HepG2 (cell line): ENCODE results near the gene COLEC12. TPM values are rescaled to one million over a fixed set of nuclear protein-coding genes. Genes with fewer than 3 reads are reported as not detected.

Experiments used
- ATAC-seq: fragments of 200-7000 bp; cut with Tn5 transposase; 3 replicates; pipeline ENCODE4 v1.9.1; 2020; ENCODE audit warnings: mild to moderate bottlenecking, moderate library complexity
- BruUV-seq: library from RNA; stranded (reverse); fragments of 400-500 nt; replicated peaks from 2 replicates; lab custom pipeline; 2021; lab: Mats Ljungman, UMichigan
- CTCF ChIA-PET: fragments of 300-600 bp; formaldehyde crosslinking; extraction: SDS; loops from one replicate; lab custom pipeline; 2021; ENCODE audit warnings: low total read pairs, inconsistent platforms, low intra/inter-chr PET ratio; lab: Yijun Ruan, JAX
- POLR2A ChIA-PET: fragments of 350-600 bp; sonication (Branson Sonifier 250); formaldehyde crosslinking; loops from one replicate; lab custom pipeline; 2020; ENCODE audit warnings: antibody characterized with exemption, inconsistent platforms; lab: Yijun Ruan, JAX
- DNase-seq: peaks from one replicate; pipeline ENCODE4 v3.0.0-alpha.2; 2015; ENCODE audit warnings: low spot score
- FAIRE-seq: peaks from 3 replicates; lab custom pipeline; 2011; peaks lifted over from hg19 to GRCh38; lab: Jason Lieb, UNC
- H2AFZ ChIP-seq: one replicate; pipeline ENCODE4 v1.6.1; 2011; ENCODE audit warnings: low read length, inconsistent platforms
- H3K27ac ChIP-seq: fragments of 300-600 bp; 3 replicates; pipeline ENCODE4 v1.8.0; 2011; ENCODE audit warnings: mixed run types, mild to moderate bottlenecking, mixed read lengths, low read length, inconsistent platforms; ENCODE audit not compliant: insufficient read depth; ENCODE audit errors: extremely low read length
- H3K27me3 ChIP-seq, 2 experiments: fragments of 200-600 bp in 1 of 2; 2 replicates in 1 of 2; 3 replicates in 1 of 2; pipeline versions ENCODE4 v1.6.0 to v1.8.0; 2011; ENCODE audit warnings: low read length in 2 of 2, mild to moderate bottlenecking in 2 of 2, moderate library complexity in 2 of 2, inconsistent platforms in 1 of 2; ENCODE audit not compliant: insufficient read depth in 2 of 2, control insufficient read depth in 1 of 2
- H3K36me3 ChIP-seq, 2 experiments: fragments of 200-600 bp in 1 of 2; replicated peaks in 1 of 2; 2 replicates in 1 of 2; 3 replicates in 1 of 2; pipeline versions ENCODE4 v1.5.1 to v1.8.0; 2011; ENCODE audit warnings: low read length in 2 of 2, inconsistent platforms in 1 of 2; ENCODE audit not compliant: insufficient read depth in 2 of 2, control insufficient read depth in 1 of 2
- H3K4me1 ChIP-seq: 2 replicates; pipeline ENCODE4 v1.5.1; 2012; ENCODE audit warnings: low read length, inconsistent platforms; ENCODE audit not compliant: insufficient read depth
- H3K4me2 ChIP-seq: 2 replicates; pipeline ENCODE4 v1.6.0; 2011; ENCODE audit warnings: low read depth, low read length, inconsistent platforms
- H3K4me3 ChIP-seq, 3 experiments: fragments of 200-600 bp in 1 of 3; sonication (generic), shearing (Covaris generic) in 1 of 3; replicated peaks in 1 of 3; 2 replicates each; pipeline ENCODE4 v1.5.1; 2011 to 2016; ENCODE audit warnings: low read length in 3 of 3, inconsistent platforms in 2 of 3, low read depth in 2 of 3, mild to moderate bottlenecking in 2 of 3, control low read depth in 1 of 3, mixed read lengths in 1 of 3; ENCODE audit not compliant: insufficient read depth in 1 of 3
- H3K79me2 ChIP-seq: one replicate; pipeline ENCODE4 v1.6.1; 2011; ENCODE audit warnings: low read length, inconsistent platforms; ENCODE audit not compliant: insufficient read depth
- H3K9ac ChIP-seq: 2 replicates; pipeline ENCODE4 v1.6.0; 2011; ENCODE audit warnings: mild to moderate bottlenecking, low read depth, low read length, inconsistent platforms; ENCODE audit not compliant: insufficient read depth
- H3K9me3 ChIP-seq: 2 replicates; pipeline ENCODE4 v1.5.1; 2012; ENCODE audit warnings: mild to moderate bottlenecking, low read length
- H4K20me1 ChIP-seq: 2 replicates; pipeline ENCODE4 v1.6.0; 2011; ENCODE audit warnings: inconsistent platforms, mild to moderate bottlenecking, low read length, moderate library complexity; ENCODE audit not compliant: insufficient read depth
- HNRNPL ChIP-seq: fragments of 200-400 bp; formaldehyde crosslinking; IDR thresholded peaks from 2 replicates; pipeline ENCODE4 v1.6.1; 2017; ENCODE audit warnings: mild to moderate bottlenecking, low read depth, low read length
- PAWR ChIP-seq: sonication (generic); formaldehyde crosslinking; IDR thresholded peaks from 2 replicates; pipeline ENCODE4 v1.4.0; 2020; ENCODE audit warnings: missing genetic modification reagents, mild to moderate bottlenecking, borderline replicate concordance
- PAX8 ChIP-seq: sonication (generic); formaldehyde crosslinking; IDR thresholded peaks from 2 replicates; pipeline ENCODE4 v1.8.0; 2022; ENCODE audit warnings: mild to moderate bottlenecking, missing genetic modification reagents, borderline replicate concordance
- PTBP1 ChIP-seq: fragments of 200-400 bp; formaldehyde crosslinking; IDR thresholded peaks from 2 replicates; pipeline ENCODE4 v1.6.1; 2018; ENCODE audit warnings: low read length, low read depth; ENCODE audit not compliant: poor library complexity, severe bottlenecking
- SALL1 ChIP-seq: sonication (generic); formaldehyde crosslinking; IDR thresholded peaks from 2 replicates; pipeline ENCODE4 v1.8.0; 2022; ENCODE audit warnings: mild to moderate bottlenecking, missing genetic modification reagents
- SPEN ChIP-seq: sonication (generic); formaldehyde crosslinking; IDR thresholded peaks from 2 replicates; pipeline ENCODE4 v1.5.1; 2020; ENCODE audit warnings: low read depth, mild to moderate bottlenecking, missing genetic modification reagents
- YEATS2 ChIP-seq: sonication (generic); formaldehyde crosslinking; IDR thresholded peaks from 2 replicates; pipeline ENCODE4 v1.4.0; 2020; ENCODE audit warnings: missing genetic modification reagents, borderline replicate concordance
- ZFP36L2 ChIP-seq: sonication (generic); formaldehyde crosslinking; IDR thresholded peaks from 2 replicates; pipeline ENCODE4 v1.4.0; 2020; ENCODE audit warnings: missing genetic modification reagents
- ZNF121 ChIP-seq: sonication (generic); formaldehyde crosslinking; IDR thresholded peaks from 2 replicates; pipeline ENCODE4 v1.5.0; 2020; ENCODE audit warnings: mild to moderate bottlenecking, missing genetic modification reagents
- ZNF260 ChIP-seq: sonication (generic); formaldehyde crosslinking; IDR thresholded peaks from 2 replicates; pipeline ENCODE4 v1.4.0; 2020; ENCODE audit warnings: missing genetic modification reagents, low read depth, mild to moderate bottlenecking, borderline replicate concordance
- ZNF30 ChIP-seq: sonication (generic); formaldehyde crosslinking; IDR thresholded peaks from 2 replicates; pipeline ENCODE4 v1.5.0; 2020; ENCODE audit warnings: mild to moderate bottlenecking, missing genetic modification reagents
- ZNF354B ChIP-seq: sonication (generic); formaldehyde crosslinking; IDR thresholded peaks from 2 replicates; pipeline ENCODE4 v1.8.0; 2022; ENCODE audit warnings: mild to moderate bottlenecking, missing genetic modification reagents
- ZNF468 ChIP-seq: sonication (generic); formaldehyde crosslinking; IDR thresholded peaks from 2 replicates; pipeline ENCODE4 v1.8.0; 2022; ENCODE audit warnings: mild to moderate bottlenecking, moderate library complexity, missing genetic modification reagents
- ZNF501 ChIP-seq: sonication (generic); formaldehyde crosslinking; IDR thresholded peaks from 2 replicates; pipeline ENCODE4 v1.5.1; 2020; ENCODE audit warnings: mild to moderate bottlenecking, moderate library complexity, missing genetic modification reagents
- ZNF607 ChIP-seq: sonication (generic); formaldehyde crosslinking; IDR thresholded peaks from 2 replicates; pipeline ENCODE4 v1.5.1; 2020; ENCODE audit warnings: missing genetic modification reagents, mild to moderate bottlenecking, borderline replicate concordance
- ZNF660 ChIP-seq: sonication (generic); formaldehyde crosslinking; IDR thresholded peaks from 2 replicates; pipeline ENCODE4 v1.5.1; 2020; ENCODE audit warnings: mild to moderate bottlenecking, low read depth, missing genetic modification reagents, borderline replicate concordance
- ZNF768 ChIP-seq: sonication (generic); formaldehyde crosslinking; IDR thresholded peaks from 2 replicates; pipeline ENCODE4 v1.4.0; 2020; ENCODE audit warnings: missing genetic modification reagents
- ZSCAN31 ChIP-seq: sonication (generic); formaldehyde crosslinking; IDR thresholded peaks from 2 replicates; pipeline ENCODE4 v1.5.0; 2020; ENCODE audit warnings: low read depth, mild to moderate bottlenecking, missing genetic modification reagents
- WGBS: methylation state at CpG from one replicate; pipeline ENCODE4 v1.1.6; 2017; ENCODE audit warnings: low lambda C conversion rate; 5-methylcytosine and 5-hydroxymethylcytosine counted together
- in situ Hi-C: cut with HindIII; loops from 2 replicates; pipeline ENCODE4 v1.10.0; 2017; ENCODE audit warnings: low pct_unique_long_range_greater_than_20kb; ENCODE audit not compliant: extremely low pct_ligation_motif_present
- intact Hi-C: fragments of 100-400 bp; cut with micrococcal nuclease; formaldehyde crosslinking; loops from one replicate; pipeline ENCODE4 v1.10.0; 2022; ENCODE audit not compliant: unreplicated experiment
- polyA plus RNA-seq, 8 experiments: library from polyadenylated mRNA; depleted of rRNA in 3 of 8; stranded (reverse) in 7 of 8; unstranded in 1 of 8; fragments of >200 nt; fragmentation: Illumina TruSeq in 4 of 8; extraction: Trizol in 4 of 8; gene quantifications; 2 replicates each; pipeline versions ENCODE4 v1.2.1 to v1.2.3, GENCODE V29; 2011 to 2016; ENCODE audit warnings: low read depth in 4 of 8, missing spikeins in 1 of 8, mixed read lengths in 1 of 8; ENCODE audit not compliant: insufficient read depth in 1 of 8
- total RNA-seq, 5 experiments: library from RNA; depleted of rRNA; stranded (reverse); fragments of >200 nt; fragmentation: Illumina TruSeq; extraction: Trizol; gene quantifications; 2 replicates each; pipeline ENCODE4 v1.2.3, GENCODE V29; 2016; ENCODE audit warnings: low read depth in 1 of 5
- TF ChIP-seq, protein P1 (sequence below): conservative IDR thresholded peaks from 2 replicates; pipeline ENCODE4 v1.6.1; 2018; ENCODE audit warnings: missing genetic modification reagents
- TF ChIP-seq, protein P2 (sequence below): sonication (generic); IDR thresholded peaks from 2 replicates; pipeline ENCODE4 v1.6.1; 2016; ENCODE audit warnings: low read depth, borderline replicate concordance
- TF ChIP-seq, protein P3 (sequence below): sonication (generic); formaldehyde crosslinking; IDR thresholded peaks from 2 replicates; pipeline ENCODE4 v1.4.0; 2020; ENCODE audit warnings: missing genetic modification reagents

The COLEC12 gene
- total and polyA plus RNA-seq, 2 of the 13 experiments (the other 11 are each of a cell fraction or from before 2014, with no cell fraction given) = 0.02 to 0.11 TPM

DNA sequence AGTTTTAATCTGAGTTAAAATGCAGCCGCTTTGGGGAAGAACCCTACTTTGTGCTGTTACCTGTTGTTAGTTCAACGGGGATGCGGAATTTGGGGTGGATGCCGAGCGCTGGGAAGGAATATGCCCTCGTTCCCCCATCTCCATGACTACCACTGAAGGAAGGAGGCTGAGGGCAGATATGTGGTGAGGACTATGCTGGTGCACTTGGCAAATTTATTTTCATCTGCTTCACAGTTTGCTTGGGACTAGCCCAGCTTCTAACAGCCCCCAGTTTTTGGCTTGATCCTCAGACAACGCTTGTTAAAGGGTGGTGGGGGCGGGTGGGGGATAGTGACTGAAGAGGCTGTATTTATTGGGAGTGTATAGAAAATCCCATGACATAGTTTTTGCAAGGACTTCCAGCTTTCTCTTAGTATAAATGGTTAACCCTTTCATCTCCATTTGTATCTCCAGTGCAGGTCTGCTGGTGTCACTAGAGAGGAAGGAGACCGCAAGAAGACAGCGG is 100.8 kb downstream of the COLEC12 start (continued):
- no peak for TF ChIP-seq PTBP1
- no peak for TF ChIP-seq SALL1 (CRISPR knock-in tag)
- TF ChIP-seq ZNF354B (CRISPR knock-in tag) = no peak
- TF ChIP-seq ZNF468 (CRISPR knock-in tag) = no peak
- no peak for TF ChIP-seq ZNF660

DNA sequence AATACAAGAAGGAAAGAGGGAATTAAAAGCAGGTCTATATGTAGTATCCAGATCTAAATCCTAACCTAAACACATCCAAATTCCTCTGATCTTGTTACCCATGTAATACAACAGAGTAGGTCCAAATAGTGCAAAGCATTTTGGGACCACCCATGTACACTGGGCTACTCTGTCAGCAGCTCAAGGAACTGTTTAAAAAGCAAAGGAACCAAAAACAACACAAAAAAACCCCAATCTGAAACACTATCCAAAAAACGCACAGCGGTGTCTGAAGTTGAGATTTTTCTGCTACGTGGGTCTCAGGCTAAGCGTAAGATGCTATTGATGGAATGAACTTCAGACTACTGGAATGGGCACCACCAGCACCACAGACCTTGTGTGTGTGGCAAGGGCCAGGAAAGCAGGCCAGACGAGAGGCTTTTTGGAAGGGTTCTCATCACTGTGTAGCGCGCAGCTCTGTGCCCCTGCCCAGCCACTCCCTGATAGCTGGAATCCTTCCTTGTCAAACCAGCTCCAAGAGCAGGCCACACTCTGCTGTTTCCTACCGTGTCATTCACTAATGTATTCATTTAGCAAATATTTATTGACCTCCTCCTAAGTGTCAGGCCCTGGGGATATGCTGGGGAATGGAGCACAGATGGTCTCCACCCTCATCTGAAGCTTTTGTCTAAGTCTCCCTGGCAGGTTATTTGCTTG is 101.4 kb downstream of the COLEC12 start:
- no peak for ATAC-seq
- H3K27ac ChIP-seq = no peak overlapping the region
- 66% methylated on average over 5 of the region's 8 CpGs for WGBS
- no peaks in the 10 kb centered on the region for H3K4me1 ChIP-seq
- H3K9me3 ChIP-seq = no peaks in the 10 kb centered on the region
- no peak overlapping the region for H3K9ac ChIP-seq
- no peak overlapping the region for H2AFZ ChIP-seq
- no peak for FAIRE-seq
- peaks cover 0 to 1% of the 10 kb centered on the region in 2 experiments; a peak in 2 of 5 replicates for H3K27me3 ChIP-seq
- CTCF ChIA-PET = no interaction called here
- H3K4me2 ChIP-seq = no peak overlapping the region
- no peaks in the 10 kb centered on the region for H4K20me1 ChIP-seq
- H3K79me2 ChIP-seq = no peaks in the 10 kb centered on the region
- intact Hi-C loops = no loop called here
- in situ Hi-C loops = no loop called here
- POLR2A ChIA-PET = no interaction called here
- no peak overlapping the region for H3K4me3 ChIP-seq
- no TSS peak for BruUV-seq
- no peaks in the 10 kb centered on the region for H3K36me3 ChIP-seq
- TF ChIP-seq SPEN = no peak
- TF ChIP-seq, protein P1, sequence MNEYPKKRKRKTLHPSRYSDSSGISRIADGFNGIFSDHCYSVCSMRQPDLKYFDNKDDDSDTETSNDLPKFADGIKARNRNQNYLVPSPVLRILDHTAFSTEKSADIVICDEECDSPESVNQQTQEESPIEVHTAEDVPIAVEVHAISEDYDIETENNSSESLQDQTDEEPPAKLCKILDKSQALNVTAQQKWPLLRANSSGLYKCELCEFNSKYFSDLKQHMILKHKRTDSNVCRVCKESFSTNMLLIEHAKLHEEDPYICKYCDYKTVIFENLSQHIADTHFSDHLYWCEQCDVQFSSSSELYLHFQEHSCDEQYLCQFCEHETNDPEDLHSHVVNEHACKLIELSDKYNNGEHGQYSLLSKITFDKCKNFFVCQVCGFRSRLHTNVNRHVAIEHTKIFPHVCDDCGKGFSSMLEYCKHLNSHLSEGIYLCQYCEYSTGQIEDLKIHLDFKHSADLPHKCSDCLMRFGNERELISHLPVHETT (CRISPR knock-in tag) = no peak
- TF ChIP-seq, protein P2, sequence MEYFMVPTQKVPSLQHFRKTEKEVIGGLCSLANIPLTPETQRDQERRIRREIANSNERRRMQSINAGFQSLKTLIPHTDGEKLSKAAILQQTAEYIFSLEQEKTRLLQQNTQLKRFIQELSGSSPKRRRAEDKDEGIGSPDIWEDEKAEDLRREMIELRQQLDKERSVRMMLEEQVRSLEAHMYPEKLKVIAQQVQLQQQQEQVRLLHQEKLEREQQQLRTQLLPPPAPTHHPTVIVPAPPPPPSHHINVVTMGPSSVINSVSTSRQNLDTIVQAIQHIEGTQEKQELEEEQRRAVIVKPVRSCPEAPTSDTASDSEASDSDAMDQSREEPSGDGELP = no peak
- TF ChIP-seq ZNF121 (CRISPR knock-in tag) = no peak
- no peak for TF ChIP-seq ZNF30
- TF ChIP-seq ZNF501 (CRISPR knock-in tag) = no peak
- TF ChIP-seq YEATS2 (CRISPR knock-in tag) = no peak
- no peak for TF ChIP-seq ZSCAN31 (CRISPR knock-in tag)
- TF ChIP-seq ZNF607 (CRISPR knock-in tag) = no peak
- no peak for TF ChIP-seq ZNF768 (CRISPR knock-in tag)
- no peak for TF ChIP-seq ZFP36L2 (CRISPR knock-in tag)
- TF ChIP-seq, protein P3, sequence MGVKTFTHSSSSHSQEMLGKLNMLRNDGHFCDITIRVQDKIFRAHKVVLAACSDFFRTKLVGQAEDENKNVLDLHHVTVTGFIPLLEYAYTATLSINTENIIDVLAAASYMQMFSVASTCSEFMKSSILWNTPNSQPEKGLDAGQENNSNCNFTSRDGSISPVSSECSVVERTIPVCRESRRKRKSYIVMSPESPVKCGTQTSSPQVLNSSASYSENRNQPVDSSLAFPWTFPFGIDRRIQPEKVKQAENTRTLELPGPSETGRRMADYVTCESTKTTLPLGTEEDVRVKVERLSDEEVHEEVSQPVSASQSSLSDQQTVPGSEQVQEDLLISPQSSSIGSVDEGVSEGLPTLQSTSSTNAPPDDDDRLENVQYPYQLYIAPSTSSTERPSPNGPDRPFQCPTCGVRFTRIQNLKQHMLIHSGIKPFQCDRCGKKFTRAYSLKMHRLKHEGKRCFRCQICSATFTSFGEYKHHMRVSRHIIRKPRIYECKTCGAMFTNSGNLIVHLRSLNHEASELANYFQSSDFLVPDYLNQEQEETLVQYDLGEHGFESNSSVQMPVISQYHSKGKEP (CRISPR knock-in tag) = no peak
- TF ChIP-seq HNRNPL = no peak
- no peak for TF ChIP-seq PAX8
- TF ChIP-seq PTBP1 = no peak
- no peak for TF ChIP-seq ZNF260 (CRISPR knock-in tag)
- TF ChIP-seq PAWR (CRISPR knock-in tag) = no peak
- DNase-seq = no peak
